BLaER1 (cell line): ENCODE results near the gene ANTXR2.

ENCODE experiments used
- H3K27ac ChIP-seq: shearing (Covaris generic); formaldehyde crosslinking; 2 replicates; pipeline ENCODE4 v1.8.1; 2022
- H3K27me3 ChIP-seq: shearing (Covaris generic); formaldehyde crosslinking; 2 replicates; pipeline ENCODE4 v1.8.1; 2022
- H3K36me3 ChIP-seq: shearing (Covaris generic); formaldehyde crosslinking; 2 replicates; pipeline ENCODE4 v1.8.1; 2022
- H3K4me1 ChIP-seq: shearing (Covaris generic); formaldehyde crosslinking; 2 replicates; pipeline ENCODE4 v1.8.1; 2022
- H3K4me2 ChIP-seq: shearing (Covaris generic); formaldehyde crosslinking; 2 replicates; pipeline ENCODE4 v1.8.1; 2022
- H3K4me3 ChIP-seq: shearing (Covaris generic); formaldehyde crosslinking; 2 replicates; pipeline ENCODE4 v1.8.1; 2022
- H3K9ac ChIP-seq: shearing (Covaris generic); formaldehyde crosslinking; 2 replicates; pipeline ENCODE4 v1.8.1; 2022
- H3K9me3 ChIP-seq: shearing (Covaris generic); formaldehyde crosslinking; 2 replicates; pipeline ENCODE4 v1.8.1; 2022
- H4K20me1 ChIP-seq: shearing (Covaris generic); formaldehyde crosslinking; 2 replicates; pipeline ENCODE4 v1.8.1; 2022
- Cebpa-rat ChIP-seq: shearing (Covaris generic); IDR thresholded peaks from 2 replicates; pipeline ENCODE4 v1.8.1; 2022

ANTXR2 gene

GRCh38 chr4:80078346-80079092 lies 5.5 kb upstream of the ANTXR2 start:
- Histone ChIP-seq H3K36me3 (no peaks in the 10 kb centered on the region), H3K27ac (no peak overlapping the region), H3K9me3 (no peaks in the 10 kb centered on the region), H3K27me3 (no peaks in the 10 kb centered on the region), H3K4me2 (no peak overlapping the region), H3K4me3 (no peak overlapping the region), H3K9ac (no peak overlapping the region), H4K20me1 (no peaks in the 10 kb centered on the region), H3K4me1 (peaks cover 17% of the 10 kb centered on the region)
- TF ChIP-seq Cebpa-rat = no peak

GRCh38 chr4:80077639-80078038 lies 4.6 kb upstream of the ANTXR2 start:
- no peak for TF ChIP-seq Cebpa-rat
- Histone ChIP-seq H3K9me3 (no peaks in the 10 kb centered on the region), H3K4me1 (peaks cover 22% of the 10 kb centered on the region), H3K4me2 (no peak overlapping the region), H4K20me1 (no peaks in the 10 kb centered on the region), H3K36me3 (no peaks in the 10 kb centered on the region), H3K27ac (no peak overlapping the region), H3K9ac (no peak overlapping the region), H3K4me3 (no peak overlapping the region), H3K27me3 (no peaks in the 10 kb centered on the region)

GRCh38 chr4:80076681-80077080 lies 3.7 kb upstream of the ANTXR2 start:
- Histone ChIP-seq H4K20me1 (no peaks in the 10 kb centered on the region), H3K4me1 (peaks cover 26% of the 10 kb centered on the region), H3K4me2 (no peak overlapping the region), H3K27ac (no peak overlapping the region), H3K36me3 (no peaks in the 10 kb centered on the region), H3K9ac (no peak overlapping the region), H3K9me3 (no peaks in the 10 kb centered on the region), H3K4me3 (no peak overlapping the region), H3K27me3 (no peaks in the 10 kb centered on the region)
- no peak for TF ChIP-seq Cebpa-rat

- no peak overlapping the region for H3K4me3 ChIP-seq
- no peaks in the 10 kb centered on the region for H3K9me3 ChIP-seq
- H3K4me2 ChIP-seq = no peak overlapping the region
- H3K4me1 ChIP-seq = peaks cover 32% of the 10 kb centered on the region
- H3K27ac ChIP-seq = no peak overlapping the region
- no peaks in the 10 kb centered on the region for H3K36me3 ChIP-seq
- H3K9ac ChIP-seq = no peak overlapping the region
- no peaks in the 10 kb centered on the region for H4K20me1 ChIP-seq
- TF ChIP-seq Cebpa-rat = no peak
- H3K27me3 ChIP-seq = no peaks in the 10 kb centered on the region
Observed at GRCh38 chr4:80075995-80076675, 3.1 kb upstream of the ANTXR2 start.

GRCh38 chr4:80074651-80075050 lies 1.6 kb upstream of the ANTXR2 start:
- Histone ChIP-seq H3K27ac (no peak overlapping the region), H3K27me3 (no peaks in the 10 kb centered on the region)

GRCh38 chr4:80074069-80074468 lies 1.0 kb upstream of the ANTXR2 start:
- Histone ChIP-seq H3K4me2 (peak overlapping the region; percentile 94), H3K36me3 (no peaks in the 10 kb centered on the region), H3K27ac (no peak overlapping the region), H4K20me1 (no peaks in the 10 kb centered on the region), H3K4me1 (peaks cover 29% of the 10 kb centered on the region), H3K4me3 (no peak overlapping the region), H3K27me3 (no peaks in the 10 kb centered on the region), H3K9me3 (no peaks in the 10 kb centered on the region), H3K9ac (no peak overlapping the region)
- no peak for TF ChIP-seq Cebpa-rat

More at GRCh38 chr4:80074651-80075050, 1.6 kb upstream of the ANTXR2 start:
- H3K36me3 ChIP-seq = no peaks in the 10 kb centered on the region
- H3K4me1 ChIP-seq = peaks cover 35% of the 10 kb centered on the region
- H3K4me2 ChIP-seq = no peak overlapping the region
- H3K9ac ChIP-seq = no peak overlapping the region
- no peaks in the 10 kb centered on the region for H3K9me3 ChIP-seq
- no peaks in the 10 kb centered on the region for H4K20me1 ChIP-seq
- H3K4me3 ChIP-seq = no peak overlapping the region
- no peak for TF ChIP-seq Cebpa-rat

GRCh38 chr4:80073473-80074008 lies 512 bp upstream of the ANTXR2 start:
- H3K4me3 ChIP-seq = peak overlapping the region; percentile 88
- TF ChIP-seq Cebpa-rat = no peak
- H3K4me1 ChIP-seq = peaks cover 28% of the 10 kb centered on the region
- H4K20me1 ChIP-seq = no peaks in the 10 kb centered on the region
- H3K27me3 ChIP-seq = no peaks in the 10 kb centered on the region
- H3K9me3 ChIP-seq = no peaks in the 10 kb centered on the region
- peak overlapping the region; percentile 77; the same call in 1 of the 2 replicates for H3K27ac ChIP-seq
- H3K36me3 ChIP-seq = no peaks in the 10 kb centered on the region
- peak overlapping the region; percentile 94 for H3K4me2 ChIP-seq
- no peak overlapping the region for H3K9ac ChIP-seq

GRCh38 chr4:80072228-80072743 lies 743 bp downstream of the ANTXR2 start:
- H3K27ac ChIP-seq = peak overlapping the region; percentile 77
- peak overlapping the region; percentile 88 for H3K4me3 ChIP-seq
- H3K9ac ChIP-seq = peak overlapping the region; percentile 80
- no peak for TF ChIP-seq Cebpa-rat
- H4K20me1 ChIP-seq = no peaks in the 10 kb centered on the region
- H3K9me3 ChIP-seq = no peaks in the 10 kb centered on the region
- no peaks in the 10 kb centered on the region for H3K36me3 ChIP-seq
- H3K4me2 ChIP-seq = peak overlapping the region; percentile 94
- no peaks in the 10 kb centered on the region for H3K27me3 ChIP-seq
- H3K4me1 ChIP-seq = peaks cover 28% of the 10 kb centered on the region

- no peak overlapping the region for H3K27ac ChIP-seq
- peak overlapping the region; percentile 80 for H3K9ac ChIP-seq
- H3K4me2 ChIP-seq = peak overlapping the region; percentile 94
- no peaks in the 10 kb centered on the region for H4K20me1 ChIP-seq
- peaks cover 28% of the 10 kb centered on the region for H3K4me1 ChIP-seq
- H3K9me3 ChIP-seq = no peaks in the 10 kb centered on the region
- H3K4me3 ChIP-seq = peak overlapping the region; percentile 88
- no peak for TF ChIP-seq Cebpa-rat
- no peaks in the 10 kb centered on the region for H3K36me3 ChIP-seq
- H3K27me3 ChIP-seq = no peaks in the 10 kb centered on the region
Observed at GRCh38 chr4:80071604-80072227, 1.3 kb downstream of the ANTXR2 start.
